ENCODE data around the gene CFDP1.
A peak's percentile ranks its signal among the peaks of the same experiment; 100 is the strongest.

CFDP1 gene

GRCh38 chr16:75264999-75265910 lies 168.0 kb downstream of the CFDP1 start:
- no peak for DNase-seq (ENCODE audit: low spot score)

- DNase-seq (ENCODE audit: low spot score) = no peak
Measured at GRCh38 chr16:75264457-75264998, 168.8 kb downstream of the CFDP1 start.

- DNase-seq (ENCODE audit: low spot score) = peak; percentile 24
Measured at GRCh38 chr16:75263963-75264445, 169.3 kb downstream of the CFDP1 start.

- no peak for DNase-seq (ENCODE audit: low spot score)
Measured at GRCh38 chr16:75263291-75263962, 169.9 kb downstream of the CFDP1 start.

- DNase-seq (ENCODE audit: low spot score) = no peak
Measured at GRCh38 chr16:75262800-75263127, 170.5 kb downstream of the CFDP1 start.

GRCh38 chr16:75262104-75262799 lies 171.1 kb downstream of the CFDP1 start:
- no peak for DNase-seq (ENCODE audit: low spot score)

- DNase-seq (ENCODE audit: low spot score) = no peak
Measured at GRCh38 chr16:75261590-75262078, 171.7 kb downstream of the CFDP1 start.

GRCh38 chr16:75260851-75261589 lies 172.3 kb downstream of the CFDP1 start:
- DNase-seq (ENCODE audit: low spot score) = no peak

- DNase-seq (ENCODE audit: low spot score) = no peak
Measured at GRCh38 chr16:75258807-75259141, 174.5 kb downstream of the CFDP1 start.

GRCh38 chr16:75257886-75258806 lies 175.2 kb downstream of the CFDP1 start:
- DNase-seq (ENCODE audit: low spot score) = no peak

GRCh38 chr16:75256696-75257343 lies 176.5 kb downstream of the CFDP1 start:
- DNase-seq (ENCODE audit: low spot score) = no peak

- no peak for DNase-seq (ENCODE audit: low spot score)
Measured at GRCh38 chr16:75256059-75256571, 177.2 kb downstream of the CFDP1 start.

- DNase-seq (ENCODE audit: low spot score) = no peak
Measured at GRCh38 chr16:75254359-75254837, 178.9 kb downstream of the CFDP1 start.

GRCh38 chr16:75252946-75253911 lies 180.1 kb downstream of the CFDP1 start:
- DNase-seq (ENCODE audit: low spot score) = no peak

GRCh38 chr16:75252049-75252864 lies 181.0 kb downstream of the CFDP1 start:
- no peak for DNase-seq (ENCODE audit: low spot score)

- DNase-seq (ENCODE audit: low spot score) = peak; percentile 79
Measured at GRCh38 chr16:75251280-75252048, 181.8 kb downstream of the CFDP1 start, which contains the start of gene BCAR1. TSS of gene BCAR1 (minus strand) at chr16:75251624. CDS start at chr16:75251482, 142 bp downstream.

Data from LoVo (cell line).